Measurements from ENCODE around the gene TMOD3.

TMOD3 gene

DNA sequence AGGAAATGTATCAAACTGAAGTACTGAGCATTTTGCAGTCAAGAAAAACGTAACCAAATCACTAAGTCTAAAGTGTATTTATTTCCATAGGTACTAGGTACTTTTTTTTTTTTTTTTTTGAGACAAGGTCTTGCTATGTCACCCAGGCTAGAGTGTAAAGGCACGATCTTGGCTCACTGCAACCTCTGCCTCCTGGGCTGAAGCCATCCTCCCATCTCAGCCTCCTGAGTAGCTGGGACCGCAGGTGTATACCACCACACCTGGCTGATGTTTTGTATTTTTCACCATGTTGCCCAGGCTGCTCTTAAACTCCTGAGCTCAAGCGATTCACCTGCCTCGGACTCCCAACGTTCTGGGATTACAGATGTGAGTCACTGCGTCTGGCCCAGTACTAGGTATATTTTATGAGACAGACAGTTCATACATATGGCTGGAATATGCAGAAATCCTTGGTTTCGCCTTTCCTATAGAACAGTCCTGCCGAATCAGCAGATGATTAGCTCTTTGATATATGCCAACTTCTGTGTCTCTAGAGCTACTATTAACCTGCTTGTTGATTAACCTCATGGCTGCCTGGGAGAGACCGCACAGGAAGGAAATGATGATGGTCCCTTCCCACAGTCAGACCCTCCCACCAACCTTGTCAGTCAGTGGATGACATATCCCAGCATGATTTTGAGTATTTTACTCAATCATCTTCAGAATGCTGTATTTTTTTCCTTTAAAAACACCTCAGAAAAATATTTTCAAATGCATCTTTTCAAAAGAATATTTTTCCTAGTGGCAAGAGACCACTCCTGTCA is 32.3 kb downstream of the TMOD3 start:
- H3K4me1 ChIP-seq, result peaks cover 19% of the 10 kb centered on the region
- H3K4me3 ChIP-seq, result no peak overlapping the region
- H3K27ac ChIP-seq, result no peak overlapping the region
- peaks cover 73% of the 10 kb centered on the region for H3K36me3 ChIP-seq
- peaks cover 13% of the 10 kb centered on the region; the same call in 1 of the 2 replicates for H4K20me1 ChIP-seq
- no peaks in the 10 kb centered on the region for H3K27me3 ChIP-seq
- TF ChIP-seq Cebpa-rat (IDR thresholded peaks at IDR 0.05), result no peak
- H3K4me2 ChIP-seq, result peak overlapping the region; percentile 34; the same call in 1 of the 2 replicates
- no peak overlapping the region for H3K9ac ChIP-seq
- peaks cover 20% of the 10 kb centered on the region for H3K9me3 ChIP-seq

- no peak overlapping the region for H3K9ac ChIP-seq
- no peak overlapping the region for H3K4me2 ChIP-seq
- peaks cover 20% of the 10 kb centered on the region for H3K9me3 ChIP-seq
- H3K36me3 ChIP-seq, result peaks cover 83% of the 10 kb centered on the region
- H3K4me3 ChIP-seq, result no peak overlapping the region
- peaks cover 19% of the 10 kb centered on the region for H3K4me1 ChIP-seq
- no peak for TF ChIP-seq Cebpa-rat (IDR thresholded peaks at IDR 0.05)
- no peaks in the 10 kb centered on the region for H3K27me3 ChIP-seq
- peaks cover 17% of the 10 kb centered on the region; the same call in 1 of the 2 replicates for H4K20me1 ChIP-seq
- no peak overlapping the region for H3K27ac ChIP-seq
Observed at GRCh38 chr15:51863131-51863530, 33.7 kb downstream of the TMOD3 start.

DNA sequence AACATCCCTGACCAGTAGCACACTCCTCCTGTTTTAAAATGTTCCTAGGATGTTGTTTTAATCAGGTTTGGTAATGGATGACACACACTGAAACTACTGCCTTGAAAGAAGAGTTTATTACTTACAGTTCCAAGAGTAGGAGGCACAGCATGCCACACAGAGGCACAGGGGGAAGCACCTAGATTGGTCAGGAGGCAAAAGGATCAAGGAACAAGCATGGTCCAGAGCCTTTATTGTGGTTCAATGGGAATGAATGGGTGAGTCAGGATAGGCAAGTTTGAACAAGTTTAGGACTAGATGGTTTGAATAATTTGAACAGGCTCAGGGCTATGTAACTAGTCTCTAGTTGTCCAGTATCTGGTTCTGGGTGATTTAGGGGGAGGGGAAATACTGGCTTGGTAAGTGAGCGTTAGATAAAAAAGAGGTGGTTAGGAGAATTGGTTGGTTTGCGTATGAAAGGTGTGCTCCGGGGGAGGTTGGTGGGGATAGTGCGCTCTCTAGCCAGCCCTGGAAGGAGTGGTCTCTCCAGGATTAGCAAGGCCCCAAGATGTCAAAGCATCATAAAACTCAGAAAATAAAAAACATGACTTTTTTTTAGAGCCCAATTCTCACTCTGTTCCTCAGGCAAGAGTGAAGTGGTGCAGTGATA is 35.1 kb downstream of the TMOD3 start:
- Histone ChIP-seq H3K27me3 (no peaks in the 10 kb centered on the region), H4K20me1 (peaks cover 17% of the 10 kb centered on the region; the same call in 1 of the 2 replicates), H3K4me1 (peaks cover 19% of the 10 kb centered on the region), H3K9ac (no peak overlapping the region), H3K27ac (no peak overlapping the region), H3K4me3 (no peak overlapping the region), H3K36me3 (peaks cover 84% of the 10 kb centered on the region), H3K9me3 (peaks cover 10% of the 10 kb centered on the region; the same call in 1 of the 2 replicates), H3K4me2 (no peak overlapping the region)
- no peak for TF ChIP-seq Cebpa-rat (IDR thresholded peaks at IDR 0.05)

GRCh38 chr15:51865317-51865716 is 35.9 kb downstream of the TMOD3 start:
- peaks cover 8% of the 10 kb centered on the region for H3K9me3 ChIP-seq
- no peaks in the 10 kb centered on the region for H3K27me3 ChIP-seq
- H3K36me3 ChIP-seq, result peaks cover 84% of the 10 kb centered on the region
- no peak overlapping the region for H3K4me3 ChIP-seq
- H3K4me2 ChIP-seq, result no peak overlapping the region
- no peak overlapping the region for H3K27ac ChIP-seq
- no peak overlapping the region for H3K9ac ChIP-seq
- peaks cover 18% of the 10 kb centered on the region for H3K4me1 ChIP-seq
- H4K20me1 ChIP-seq, result peaks cover 17% of the 10 kb centered on the region; the same call in 1 of the 2 replicates
- TF ChIP-seq Cebpa-rat (IDR thresholded peaks at IDR 0.05), result no peak

DNA sequence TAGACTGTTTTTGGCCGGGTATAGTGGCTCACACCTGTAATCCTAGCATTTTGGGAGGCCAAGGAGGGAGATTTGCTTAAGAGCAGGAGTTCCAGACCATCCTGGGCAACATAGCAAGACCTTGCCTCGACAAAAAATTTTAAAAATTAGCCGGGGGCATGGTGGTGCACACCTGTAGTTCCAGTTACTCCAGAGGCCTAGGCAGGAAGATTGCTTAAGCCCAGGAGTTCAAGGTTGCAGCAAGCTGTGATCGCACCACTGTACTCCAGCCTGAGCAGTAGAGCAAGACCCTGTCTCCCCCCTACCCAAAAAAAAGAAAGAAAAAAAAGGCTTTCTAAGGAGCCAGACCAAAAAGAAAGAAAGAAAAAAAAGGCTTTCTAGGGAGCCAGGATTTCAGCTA is 36.7 kb downstream of the TMOD3 start:
- peaks cover 17% of the 10 kb centered on the region; the same call in 1 of the 2 replicates for H4K20me1 ChIP-seq
- peaks cover 9% of the 10 kb centered on the region for H3K4me1 ChIP-seq
- H3K4me2 ChIP-seq, result no peak overlapping the region
- peaks cover 88% of the 10 kb centered on the region for H3K36me3 ChIP-seq
- TF ChIP-seq Cebpa-rat (IDR thresholded peaks at IDR 0.05), result no peak
- peaks cover 6% of the 10 kb centered on the region for H3K9me3 ChIP-seq
- no peak overlapping the region for H3K27ac ChIP-seq
- H3K27me3 ChIP-seq, result no peaks in the 10 kb centered on the region
- no peak overlapping the region for H3K9ac ChIP-seq
- no peak overlapping the region for H3K4me3 ChIP-seq

- H3K27me3 ChIP-seq, result no peaks in the 10 kb centered on the region
- no peak overlapping the region for H3K4me3 ChIP-seq
- no peak overlapping the region for H3K9ac ChIP-seq
- H4K20me1 ChIP-seq, result peaks cover 15% of the 10 kb centered on the region; the same call in 1 of the 2 replicates
- H3K36me3 ChIP-seq, result peaks cover 90% of the 10 kb centered on the region
- H3K27ac ChIP-seq, result no peak overlapping the region
- no peak for TF ChIP-seq Cebpa-rat (IDR thresholded peaks at IDR 0.05)
- H3K4me1 ChIP-seq, result peaks cover 3% of the 10 kb centered on the region
- H3K9me3 ChIP-seq, result peaks cover 6% of the 10 kb centered on the region
- H3K4me2 ChIP-seq, result no peak overlapping the region
Observed at GRCh38 chr15:51866751-51867150, 37.3 kb downstream of the TMOD3 start.

GRCh38 chr15:51869060-51869421 is 39.6 kb downstream of the TMOD3 start:
- no peak for TF ChIP-seq Cebpa-rat (IDR thresholded peaks at IDR 0.05)
- H3K27me3 ChIP-seq, result no peaks in the 10 kb centered on the region
- no peak overlapping the region for H3K4me2 ChIP-seq
- H3K4me1 ChIP-seq, result no peaks in the 10 kb centered on the region
- peaks cover 6% of the 10 kb centered on the region for H3K9me3 ChIP-seq
- H3K4me3 ChIP-seq, result no peak overlapping the region
- H3K36me3 ChIP-seq, result peaks cover 85% of the 10 kb centered on the region
- no peak overlapping the region for H3K27ac ChIP-seq
- peaks cover 11% of the 10 kb centered on the region; the same call in 1 of the 2 replicates for H4K20me1 ChIP-seq
- H3K9ac ChIP-seq, result no peak overlapping the region

DNA sequence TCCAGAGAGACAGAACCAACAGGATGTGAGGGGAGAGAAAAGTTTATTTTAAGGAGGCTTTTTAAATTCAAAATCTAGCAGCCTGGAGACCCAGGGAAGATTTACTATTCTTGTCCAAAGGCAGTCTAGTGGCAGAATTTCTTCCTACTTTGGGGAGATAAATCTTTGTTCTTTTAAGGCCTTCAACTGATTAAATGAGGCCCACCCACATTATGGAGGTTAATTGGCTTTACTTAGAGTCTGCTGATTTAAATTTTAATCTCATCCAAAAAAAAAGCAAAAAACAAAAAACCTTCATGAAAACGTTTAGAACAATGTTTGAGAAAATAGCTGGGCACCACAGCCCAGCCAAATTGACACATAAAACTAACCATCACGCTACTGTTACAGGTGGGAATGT is 41.3 kb downstream of the TMOD3 start:
- no peaks in the 10 kb centered on the region for H3K27me3 ChIP-seq
- peaks cover 81% of the 10 kb centered on the region for H3K36me3 ChIP-seq
- TF ChIP-seq Cebpa-rat (IDR thresholded peaks at IDR 0.05), result no peak
- H3K9me3 ChIP-seq, result peaks cover 6% of the 10 kb centered on the region
- peaks cover 11% of the 10 kb centered on the region; the same call in 1 of the 2 replicates for H4K20me1 ChIP-seq
- no peak overlapping the region for H3K4me2 ChIP-seq
- no peak overlapping the region for H3K4me3 ChIP-seq
- no peak overlapping the region for H3K27ac ChIP-seq
- no peaks in the 10 kb centered on the region for H3K4me1 ChIP-seq
- no peak overlapping the region for H3K9ac ChIP-seq

GRCh38 chr15:51874751-51875644 is 45.5 kb downstream of the TMOD3 start:
- Histone ChIP-seq H3K4me3 (no peak overlapping the region), H3K27me3 (no peaks in the 10 kb centered on the region), H3K27ac (no peak overlapping the region), H4K20me1 (no peaks in the 10 kb centered on the region), H3K36me3 (peaks cover 64% of the 10 kb centered on the region), H3K9me3 (peaks cover 3% of the 10 kb centered on the region), H3K4me1 (no peaks in the 10 kb centered on the region), H3K4me2 (no peak overlapping the region), H3K9ac (no peak overlapping the region)
- no peak for TF ChIP-seq Cebpa-rat (IDR thresholded peaks at IDR 0.05)

Data from BLaER1 (cell line).